NCI-H524 (cell line): ENCODE measurements around the gene RIC8A.
A peak's percentile ranks its signal among the peaks of the same experiment; 100 is the strongest.
"Not testable (repeated sequence)": the region's sequence is repeated elsewhere in the genome, so short reads cannot be mapped to it uniquely, and the experiment has no call there.

Experiments
- DNase-seq, 2 experiments: peaks; one replicate each; lab custom pipeline; 2025; lab: John Stamatoyannopoulos, UW

Gene RIC8A

GRCh38 chr11:218815-219593 is 11.5 kb downstream of the RIC8A start:
- no peak for DNase-seq

- DNase-seq, result not testable (repeated sequence)
Measured at GRCh38 chr11:220641-221215, 13.2 kb downstream of the RIC8A start.

GRCh38 chr11:221539-221938 is 14.0 kb downstream of the RIC8A start:
- no peak for DNase-seq

GRCh38 chr11:221998-222789 is 14.7 kb downstream of the RIC8A start:
- no peak for DNase-seq

DNA sequence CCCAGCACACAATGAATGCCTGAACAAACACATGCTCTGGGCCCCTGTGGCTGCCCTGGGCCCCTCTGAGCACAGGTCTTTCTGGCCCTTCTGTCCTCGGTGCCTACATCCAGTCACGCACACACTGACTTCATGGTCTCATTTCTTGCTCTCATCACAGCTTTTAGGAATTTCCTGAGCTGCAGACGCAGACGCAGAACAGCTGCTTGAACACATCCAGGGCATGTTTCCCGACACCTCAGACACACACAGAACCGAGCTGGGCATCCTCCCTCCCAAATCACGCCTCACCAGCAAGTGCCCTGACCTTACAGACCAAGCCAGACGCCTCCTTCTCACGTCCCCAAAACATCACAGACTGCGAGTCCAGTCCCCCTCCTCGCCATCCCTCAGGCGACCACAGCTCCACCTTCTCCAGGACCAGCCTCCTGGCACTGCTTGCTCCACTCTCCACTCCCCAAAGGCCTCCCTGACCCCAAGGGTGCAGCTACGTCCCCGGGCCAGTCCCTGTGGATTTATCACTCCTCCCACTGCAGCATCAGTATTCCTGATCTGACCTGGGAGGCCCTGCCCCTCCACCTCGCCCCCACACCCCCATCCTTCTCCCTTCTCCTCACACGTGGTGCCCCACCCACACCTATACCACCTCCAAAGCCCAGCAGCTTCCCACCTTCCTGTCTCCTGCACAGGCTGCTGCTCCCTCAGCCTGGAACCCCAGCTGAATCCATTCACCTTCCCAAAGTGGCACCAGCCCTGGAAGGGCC is 15.7 kb downstream of the RIC8A start:
- DNase-seq, result no peak

- no peak for DNase-seq
Measured at GRCh38 chr11:223884-224283, 16.4 kb downstream of the RIC8A start.

GRCh38 chr11:224424-224823 is 16.9 kb downstream of the RIC8A start:
- DNase-seq, result no peak

- DNase-seq, result no peak
Measured at GRCh38 chr11:225734-226453, 18.4 kb downstream of the RIC8A start.

DNA sequence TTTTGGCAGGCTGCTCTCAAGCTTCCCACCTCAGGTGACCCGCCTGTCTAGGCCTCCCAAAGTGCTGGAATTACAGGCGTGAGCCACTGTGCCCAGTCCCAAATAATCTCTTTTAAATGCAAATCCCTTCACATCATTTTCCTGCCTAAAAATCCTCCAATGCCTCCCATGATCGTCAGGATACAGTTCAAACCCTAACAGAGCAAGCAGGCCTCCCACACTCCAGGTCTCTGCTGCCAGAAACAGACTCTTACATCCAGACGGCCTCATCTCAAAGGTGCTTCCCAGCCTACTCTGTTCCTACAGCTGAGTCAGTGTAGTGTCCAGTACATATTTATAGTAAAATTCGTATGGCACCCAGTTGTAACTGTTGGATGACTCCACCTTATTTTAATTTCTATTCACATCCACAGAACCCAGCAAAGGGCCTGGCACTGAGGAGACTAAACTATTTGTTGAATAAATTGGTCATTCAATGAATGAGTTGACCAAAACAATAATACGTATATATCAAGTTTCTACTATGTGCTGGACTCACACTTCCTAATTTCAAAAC is 20.4 kb downstream of the RIC8A start:
- no peak for DNase-seq

- DNase-seq, result no peak
Measured at GRCh38 chr11:230431-230830, 22.9 kb downstream of the RIC8A start.

DNA sequence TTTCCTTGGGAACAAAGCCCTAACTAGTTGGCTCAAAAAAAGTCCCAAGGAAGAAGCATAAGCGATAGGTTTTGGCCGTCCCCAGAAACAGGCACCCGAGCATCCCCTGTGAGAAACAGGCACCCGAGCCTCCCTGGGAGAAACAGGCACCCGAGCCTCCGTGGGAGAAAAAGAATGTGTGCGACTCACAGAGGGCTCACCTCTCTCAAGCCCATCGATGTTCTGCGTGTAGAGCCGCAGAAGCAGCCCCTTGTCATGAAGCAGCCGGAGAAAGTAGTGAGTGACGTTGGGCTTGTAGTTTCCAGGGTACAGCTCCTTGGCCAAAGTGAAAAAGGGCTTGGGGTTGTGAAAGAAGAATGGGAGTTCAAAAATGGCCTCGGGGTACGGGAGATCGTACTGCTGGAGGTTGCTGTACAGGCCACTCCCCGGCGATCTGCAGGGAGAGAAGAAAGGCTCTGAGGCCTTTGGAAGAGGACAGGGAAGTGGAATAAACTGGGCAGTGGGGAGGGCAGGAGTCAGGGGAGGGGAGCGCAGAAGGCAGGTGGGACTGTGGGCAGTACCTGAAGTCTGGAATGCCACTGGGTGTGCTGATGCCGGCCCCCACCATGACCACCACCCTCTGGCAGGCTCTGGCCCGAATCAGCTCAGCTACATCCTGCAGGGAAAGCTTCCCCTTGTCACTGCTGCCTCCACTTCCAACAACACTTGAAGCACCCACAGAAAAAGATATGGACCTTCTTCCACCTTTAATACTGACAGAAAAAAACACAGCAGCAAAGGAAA is 25.5 kb downstream of the RIC8A start:
- no peak for DNase-seq

GRCh38 chr11:235180-235579 is 27.7 kb downstream of the RIC8A start:
- no peak for DNase-seq

- DNase-seq, result no peak
Measured at GRCh38 chr11:235609-235996, 28.1 kb downstream of the RIC8A start.

DNA sequence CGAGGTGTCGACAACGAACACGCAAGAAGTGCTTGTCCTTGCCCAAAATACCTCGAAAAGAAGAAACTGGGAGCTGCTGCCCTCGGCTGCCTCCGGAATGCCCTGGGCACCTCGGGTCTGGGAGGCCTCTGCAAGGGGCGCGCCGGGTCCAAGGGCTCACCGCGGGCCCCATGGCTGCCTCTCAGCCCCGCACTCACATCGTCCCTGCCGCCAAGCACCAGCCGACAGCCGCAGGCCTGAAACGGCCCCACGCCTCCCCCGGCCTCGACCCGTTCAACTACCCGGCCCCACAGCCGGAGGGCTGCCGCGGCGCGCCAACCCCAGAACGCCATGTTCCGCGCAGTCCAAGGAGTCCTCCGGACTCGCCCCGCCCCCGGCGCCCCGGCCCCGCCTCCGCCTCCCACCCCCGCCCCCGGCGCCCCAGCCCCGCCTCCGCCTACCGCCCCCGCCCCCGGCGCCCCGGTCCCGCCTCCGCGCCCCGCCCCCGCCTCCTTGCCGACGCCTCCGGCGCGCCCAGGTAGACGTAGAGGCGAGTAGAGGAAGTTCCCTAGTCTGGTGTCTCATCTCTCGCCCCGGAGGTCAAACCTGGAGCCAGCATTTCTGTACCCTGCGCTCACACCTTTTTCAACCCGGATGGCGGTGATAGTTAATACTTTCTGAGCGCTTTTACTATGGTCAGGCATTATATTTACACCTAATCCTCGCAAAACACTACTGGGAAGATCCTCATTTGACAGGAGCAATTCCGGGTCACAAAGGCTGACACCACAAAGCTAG is 28.7 kb downstream of the RIC8A start, which contains the start of gene SIRT3:
TSS of gene SIRT3 (minus strand) at position 346 of the 777 bp plus-strand sequence. CDS start at position 332, 14 bp downstream.
- peak; percentile 45 to 64 for DNase-seq

GRCh38 chr11:236774-237767 is 29.6 kb downstream of the RIC8A start, which contains the start of gene PSMD13:
TSS of gene PSMD13 (plus strand) at chr11:236976. CDS start at chr11:237050, 74 bp downstream.
- DNase-seq, result peak; percentile 61 to 77

DNA sequence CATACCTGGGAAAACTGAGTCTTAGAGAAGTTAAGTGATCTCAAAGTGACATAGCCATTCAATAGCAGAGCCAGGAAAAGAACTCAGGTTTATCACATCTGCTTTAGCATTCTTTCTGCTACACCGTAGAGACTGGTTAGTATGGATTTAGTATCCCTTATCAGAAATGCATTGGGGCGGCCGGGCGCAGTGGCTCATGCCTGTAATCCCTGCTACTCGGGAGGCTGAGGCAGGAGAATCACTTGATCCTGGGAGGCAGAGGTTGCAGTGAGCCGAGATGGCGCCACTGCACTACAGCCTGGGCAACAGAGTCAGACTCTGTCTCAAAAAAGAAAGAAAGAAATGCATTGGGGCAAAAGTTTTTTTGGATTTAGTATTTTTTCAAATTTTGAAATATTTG is 30.8 kb downstream of the RIC8A start:
- not testable (repeated sequence) for DNase-seq

GRCh38 chr11:240315-240714 is 32.8 kb downstream of the RIC8A start:
- no peak for DNase-seq

DNA sequence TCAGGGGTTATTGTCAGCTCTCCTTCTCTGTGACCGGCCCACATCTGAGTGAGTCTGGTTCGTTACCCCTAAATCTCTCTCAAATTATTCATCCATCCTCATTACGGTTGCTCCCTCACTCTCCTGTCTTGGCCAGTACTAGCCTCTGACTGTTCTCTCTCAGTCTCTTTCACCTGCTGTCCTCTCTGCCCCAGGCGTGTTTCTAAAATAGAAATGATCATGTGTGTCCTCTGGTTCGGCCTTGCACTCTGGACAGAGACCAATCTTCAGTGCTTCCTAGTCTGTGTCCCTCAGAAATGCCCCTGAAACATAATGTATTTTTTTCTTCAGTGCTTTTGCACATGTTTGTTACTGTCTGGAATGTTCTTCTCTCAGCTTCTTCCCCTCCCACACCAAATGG is 34.1 kb downstream of the RIC8A start:
- DNase-seq, result no peak
